GM21360 (cell line): Measurements from ENCODE around the gene CDX1.

Source experiments
- ATAC-seq: cut with Tn5 transposase; IDR thresholded peaks from one replicate; pipeline ENCODE4 v1.9.1; 2021; ENCODE audit warnings: mild to moderate bottlenecking, moderate library complexity; ENCODE audit not compliant: unreplicated experiment

Gene CDX1

DNA sequence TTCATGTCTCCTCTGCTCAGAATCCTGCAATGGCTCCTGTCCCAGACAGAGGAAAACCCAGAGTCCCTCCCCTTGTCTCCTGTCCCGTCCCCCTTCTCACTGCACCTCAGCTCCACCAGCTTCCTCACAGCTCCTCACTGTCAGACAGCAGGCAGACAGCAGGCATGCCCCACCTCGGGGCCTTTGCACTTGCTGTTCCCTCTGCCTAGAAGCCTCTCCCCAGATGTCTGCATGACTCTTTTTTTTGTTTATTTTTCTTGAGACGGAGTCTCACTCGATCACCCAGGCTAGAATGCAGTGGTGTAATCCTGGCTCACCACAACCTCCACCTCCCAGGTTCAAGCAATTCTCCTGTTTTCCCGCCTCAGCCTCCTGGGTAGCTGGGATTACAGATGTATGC, 14.4 kb downstream of the CDX1 start:
- ATAC-seq, result no peak

DNA sequence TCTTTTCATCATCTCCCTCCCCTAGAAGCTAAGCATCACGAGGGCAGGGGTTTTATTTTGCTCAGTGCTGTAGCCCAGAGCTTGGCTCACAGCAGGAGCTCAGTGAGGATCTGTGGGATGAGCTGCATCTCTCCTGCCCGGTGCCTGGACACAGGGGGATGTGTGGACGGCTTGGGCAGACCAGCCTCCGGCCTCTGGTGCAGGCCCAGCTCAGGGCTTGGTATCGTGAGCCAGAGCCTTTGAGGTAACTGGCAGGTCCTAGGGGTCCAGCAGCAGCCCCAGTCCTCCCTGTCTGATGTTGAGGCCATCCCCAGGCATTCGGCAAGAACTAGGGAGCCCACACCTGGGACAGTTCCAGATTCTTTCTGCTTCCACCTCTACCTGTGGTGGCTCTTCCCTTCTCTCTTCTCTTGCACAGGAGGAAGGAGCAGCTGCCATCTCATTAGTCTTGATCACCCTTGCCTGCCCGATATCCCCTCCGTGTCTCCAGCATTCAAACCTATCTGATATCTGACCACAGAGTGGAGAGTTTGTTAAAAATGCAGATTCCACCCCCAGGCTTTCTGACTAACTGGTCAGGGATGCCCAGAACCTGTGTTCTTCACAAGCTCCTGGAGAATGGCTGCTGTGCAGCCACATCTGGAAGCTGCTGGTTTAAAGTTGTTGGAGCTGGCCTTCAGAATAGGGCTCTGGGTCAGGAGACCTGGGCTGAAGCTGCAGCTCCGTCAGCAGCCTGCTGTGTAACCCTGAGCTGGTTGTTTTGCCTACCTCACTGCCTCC, 15.4 kb downstream of the CDX1 start:
- ATAC-seq, result no peak

DNA sequence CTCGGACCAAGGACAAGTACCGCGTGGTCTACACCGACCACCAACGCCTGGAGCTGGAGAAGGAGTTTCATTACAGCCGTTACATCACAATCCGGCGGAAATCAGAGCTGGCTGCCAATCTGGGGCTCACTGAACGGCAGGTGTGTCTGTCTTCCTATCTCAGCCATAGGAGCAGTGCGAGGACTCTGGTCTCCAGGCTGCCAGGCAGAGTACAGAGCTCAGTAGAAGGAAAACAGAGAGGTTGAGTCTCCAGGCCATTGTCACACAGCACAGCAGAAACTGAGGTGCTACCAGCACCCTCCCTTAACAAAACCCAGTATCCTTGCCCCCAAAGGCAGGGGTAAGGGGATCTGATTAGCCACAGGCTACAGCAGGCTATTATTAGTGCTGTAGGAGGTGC, 16.2 kb downstream of the CDX1 start:
- no peak for ATAC-seq

DNA sequence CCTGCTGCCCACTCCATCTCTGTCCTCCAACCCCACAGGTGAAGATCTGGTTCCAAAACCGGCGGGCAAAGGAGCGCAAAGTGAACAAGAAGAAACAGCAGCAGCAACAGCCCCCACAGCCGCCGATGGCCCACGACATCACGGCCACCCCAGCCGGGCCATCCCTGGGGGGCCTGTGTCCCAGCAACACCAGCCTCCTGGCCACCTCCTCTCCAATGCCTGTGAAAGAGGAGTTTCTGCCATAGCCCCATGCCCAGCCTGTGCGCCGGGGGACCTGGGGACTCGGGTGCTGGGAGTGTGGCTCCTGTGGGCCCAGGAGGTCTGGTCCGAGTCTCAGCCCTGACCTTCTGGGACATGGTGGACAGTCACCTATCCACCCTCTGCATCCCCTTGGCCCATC, 16.9 kb downstream of the CDX1 start:
- ATAC-seq, result no peak

DNA sequence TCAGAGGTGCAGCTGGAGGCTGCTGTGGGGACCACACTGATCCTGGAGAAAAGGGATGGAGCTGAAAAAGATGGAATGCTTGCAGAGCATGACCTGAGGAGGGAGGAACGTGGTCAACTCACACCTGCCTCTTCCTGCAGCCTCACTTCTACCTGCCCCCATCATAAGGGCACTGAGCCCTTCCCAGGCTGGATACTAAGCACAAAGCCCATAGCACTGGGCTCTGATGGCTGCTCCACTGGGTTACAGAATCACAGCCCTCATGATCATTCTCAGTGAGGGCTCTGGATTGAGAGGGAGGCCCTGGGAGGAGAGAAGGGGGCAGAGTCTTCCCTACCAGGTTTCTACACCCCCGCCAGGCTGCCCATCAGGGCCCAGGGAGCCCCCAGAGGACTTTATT, 17.4 kb downstream of the CDX1 start:
- no peak for ATAC-seq

DNA sequence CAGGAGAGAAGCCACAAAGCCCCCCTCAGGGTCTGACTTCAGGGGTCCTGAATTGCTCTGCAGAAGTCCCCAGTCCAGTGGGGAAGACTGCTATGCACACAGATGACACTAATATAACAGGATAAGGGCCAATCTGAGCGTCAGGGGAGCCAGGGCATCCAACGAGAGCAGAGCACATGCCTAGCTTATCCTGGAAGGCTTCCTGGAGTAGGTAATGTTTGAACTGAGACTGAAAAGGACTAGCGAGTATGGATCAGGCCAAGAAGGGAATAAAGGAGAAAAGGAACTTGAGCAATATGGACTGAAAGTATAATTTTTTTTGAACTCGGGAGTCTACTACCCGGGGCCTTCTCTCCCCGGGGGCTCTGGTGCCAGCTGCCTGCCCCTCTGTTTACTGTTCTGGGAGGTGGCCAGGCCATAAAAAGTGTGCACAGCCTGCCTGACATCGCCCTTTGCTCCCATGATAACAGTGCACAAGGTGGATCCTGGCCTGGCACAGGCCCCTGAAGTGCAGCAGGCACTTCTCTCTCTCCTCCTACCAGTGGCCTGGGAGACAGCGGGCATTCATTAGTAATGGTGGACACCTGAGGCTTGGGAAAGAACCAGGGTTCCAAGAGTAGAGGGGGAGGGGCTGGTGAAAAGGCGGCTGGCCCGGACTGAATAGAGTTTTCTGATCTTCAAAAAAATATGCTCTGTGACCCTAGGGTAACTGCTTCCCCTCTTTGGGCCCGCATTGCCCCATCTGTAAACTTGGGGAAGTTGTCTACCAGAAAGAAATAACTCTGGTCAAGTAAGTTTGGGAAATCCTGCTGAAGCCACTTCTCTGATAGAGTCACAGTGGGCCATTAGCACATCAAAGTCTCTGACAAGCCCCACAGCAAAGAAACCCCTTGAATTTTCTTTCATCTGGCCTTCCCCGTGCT, 18.7 kb downstream of the CDX1 start:
- ATAC-seq, result no peak

DNA sequence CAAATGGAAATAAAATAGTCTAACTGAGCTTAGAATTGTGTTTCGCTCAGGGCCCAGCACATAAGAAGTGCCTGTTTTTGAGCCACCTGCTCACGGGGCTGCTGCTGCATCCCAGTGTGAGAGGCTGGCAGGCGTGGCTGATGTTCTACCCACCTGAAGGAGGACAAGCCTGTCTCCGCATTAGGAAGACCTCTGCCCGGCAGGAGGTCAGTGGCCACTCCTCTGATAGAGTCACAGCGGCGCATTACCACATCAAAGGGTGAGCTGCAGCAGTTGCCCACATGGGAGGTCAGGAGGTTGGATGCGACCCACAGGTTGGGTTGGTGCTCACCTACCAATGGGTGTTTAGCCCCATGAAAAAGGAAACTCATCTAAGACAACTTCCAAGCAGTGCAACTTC, 19.6 kb downstream of the CDX1 start:
- no peak for ATAC-seq

DNA sequence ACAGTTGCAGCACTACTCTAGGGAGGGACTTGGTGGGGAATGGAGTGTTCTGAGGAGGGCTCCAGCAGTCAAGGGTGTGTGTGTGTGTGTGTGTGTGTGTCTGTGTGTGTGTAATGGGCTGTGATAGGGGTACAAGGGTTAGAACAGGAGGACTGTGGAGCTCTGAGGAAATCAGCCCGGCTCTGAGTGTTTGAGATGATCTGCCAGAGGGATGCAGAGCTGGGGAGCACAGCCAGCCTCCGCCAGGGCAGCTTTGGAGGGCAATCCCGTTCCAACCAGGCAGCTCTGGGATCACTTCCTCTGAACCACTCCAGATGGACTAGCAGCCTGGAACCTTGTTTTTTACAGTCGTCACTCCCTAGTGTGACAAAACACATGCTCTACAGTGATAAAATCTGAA, 20.3 kb downstream of the CDX1 start:
- no peak for ATAC-seq

DNA sequence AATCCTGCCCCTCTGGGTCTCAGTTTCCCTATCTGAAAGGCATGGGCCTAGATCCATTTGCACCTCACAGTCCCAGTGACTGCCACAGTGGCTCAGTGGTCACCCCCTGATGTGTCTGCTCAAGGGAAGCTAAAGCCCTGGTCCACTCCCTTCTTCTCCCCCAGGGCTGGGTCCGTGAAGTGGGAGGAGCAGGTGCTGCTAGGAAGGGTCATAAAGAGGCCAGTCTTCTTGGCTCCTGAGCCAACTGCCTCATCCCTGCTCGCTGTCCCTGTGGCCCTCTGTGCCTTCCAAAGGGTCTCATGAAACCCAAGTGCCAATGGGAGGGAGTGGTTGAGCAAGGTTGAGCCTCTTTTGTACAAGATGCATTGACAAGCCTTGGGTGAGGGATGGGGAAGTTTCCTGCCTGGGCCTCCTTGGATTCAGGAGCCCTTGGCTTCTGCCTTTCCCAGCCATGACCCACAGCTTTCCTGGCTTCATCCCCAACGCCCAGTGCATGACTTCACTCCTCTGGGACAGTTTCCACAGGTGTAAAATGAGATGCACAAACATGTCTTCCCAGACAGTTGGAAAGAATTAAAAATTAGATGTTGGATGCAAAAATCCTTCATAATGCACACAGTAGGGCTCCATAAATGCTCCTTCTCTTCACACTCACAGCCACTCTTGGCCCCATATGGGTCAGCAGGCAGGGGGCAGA, 21.7 kb downstream of the CDX1 start:
- no peak for ATAC-seq

DNA sequence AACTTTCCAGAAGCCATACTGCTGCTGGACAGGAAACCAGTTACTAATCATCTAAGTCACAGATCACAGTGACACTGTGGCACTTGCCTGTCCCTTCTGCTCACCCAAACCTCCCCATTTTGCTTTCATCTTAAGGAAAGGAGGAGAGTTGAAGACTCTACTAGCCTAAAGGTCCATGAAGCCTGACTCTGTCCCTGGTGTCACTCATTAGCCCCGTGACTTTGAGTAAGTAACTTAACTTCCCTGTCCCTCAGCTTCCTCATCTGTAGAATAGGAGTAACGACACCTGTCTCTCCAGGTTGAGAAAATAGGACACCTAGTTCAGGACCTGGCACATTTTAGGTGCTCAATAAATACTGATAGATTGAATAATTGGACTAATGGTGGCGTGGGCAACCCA, 22.7 kb downstream of the CDX1 start:
- ATAC-seq, result no peak

DNA sequence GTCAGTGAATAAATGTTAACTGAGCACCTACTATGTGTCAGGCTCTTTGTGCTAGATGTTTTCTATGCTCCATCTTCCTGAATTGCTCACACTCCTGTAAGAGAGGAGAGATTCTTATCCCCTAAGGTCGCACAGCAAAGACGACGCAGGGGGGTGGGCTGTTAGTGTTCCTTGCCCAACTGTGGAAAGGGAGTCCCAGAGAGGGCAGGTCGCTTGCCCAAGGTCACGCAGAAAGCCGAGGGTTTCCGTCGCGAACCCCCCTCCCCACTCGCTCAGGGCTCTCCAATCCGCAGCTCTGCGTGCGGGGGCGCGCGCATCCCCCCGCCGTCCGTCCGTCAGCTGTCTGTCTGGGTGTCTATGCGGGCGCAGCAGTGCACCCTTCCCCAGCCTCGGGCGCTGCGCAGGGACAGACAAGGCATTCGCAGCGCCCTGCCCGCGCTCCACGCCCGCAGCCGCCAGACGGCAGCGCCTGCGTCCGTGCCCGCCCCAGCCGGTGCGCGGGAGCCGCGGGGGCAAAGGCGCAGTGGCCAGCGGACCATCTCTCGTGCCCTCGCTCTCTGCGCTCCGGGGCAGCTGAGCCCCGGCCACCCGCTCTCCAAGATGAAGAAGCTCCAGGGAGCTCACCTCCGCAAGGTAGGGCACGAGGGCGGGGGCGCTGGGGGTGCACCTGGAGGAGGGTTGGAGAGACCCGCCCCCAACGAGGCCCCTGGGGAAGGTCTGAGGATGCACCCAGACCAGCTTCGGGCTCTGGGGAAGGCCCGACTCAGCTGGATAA, 23.3 kb downstream of the CDX1 start, which contains the start of gene SLC6A7:
Gene SLC6A7 (plus strand): TSS at position 335 of the 775 bp plus-strand sequence. CDS start 266 bp downstream, at position 601.
- no peak for ATAC-seq

DNA sequence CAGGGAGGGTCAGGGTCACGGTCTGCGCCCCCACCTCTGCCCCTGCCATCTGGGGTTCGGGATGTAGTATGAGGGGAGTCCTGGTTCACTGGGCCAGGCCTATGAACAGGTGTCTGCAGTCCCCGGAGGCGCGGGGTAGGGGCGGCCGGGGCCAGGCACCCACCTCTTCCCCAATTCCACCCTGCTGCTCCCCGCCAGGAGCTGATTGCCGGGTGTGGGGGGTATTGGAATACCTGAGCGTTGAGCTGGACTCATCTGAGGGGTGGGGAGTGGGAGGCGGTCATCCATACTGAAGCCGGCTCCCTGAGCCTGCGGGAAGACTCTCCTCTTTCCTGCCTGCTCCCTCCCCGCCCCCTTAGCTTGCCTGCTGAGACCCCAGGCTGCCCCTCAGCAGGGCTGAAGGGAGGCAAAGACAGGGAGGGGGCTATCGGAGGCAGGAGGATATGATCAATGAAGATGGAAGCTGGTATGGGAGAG, 24.0 kb downstream of the CDX1 start:
- ATAC-seq, result no peak

DNA sequence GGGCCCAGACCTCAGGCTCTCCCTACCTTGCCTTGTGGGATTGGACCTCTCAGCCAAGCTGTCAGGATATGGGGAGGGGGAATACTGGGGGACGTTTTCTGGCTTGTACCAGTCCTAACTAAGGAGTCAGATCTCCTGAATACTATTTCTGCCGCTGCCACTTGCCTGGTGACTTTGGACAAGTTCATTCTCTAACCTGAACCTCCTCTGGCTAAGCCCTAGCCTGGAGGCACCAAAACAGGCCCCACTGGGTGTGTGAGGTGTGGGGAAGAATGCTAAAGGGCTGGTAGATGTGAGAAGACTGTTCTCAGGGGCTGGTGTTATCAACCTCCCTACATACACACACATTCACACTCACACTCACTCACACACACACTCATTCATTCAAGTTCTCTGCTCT, 24.4 kb downstream of the CDX1 start:
- no peak for ATAC-seq

DNA sequence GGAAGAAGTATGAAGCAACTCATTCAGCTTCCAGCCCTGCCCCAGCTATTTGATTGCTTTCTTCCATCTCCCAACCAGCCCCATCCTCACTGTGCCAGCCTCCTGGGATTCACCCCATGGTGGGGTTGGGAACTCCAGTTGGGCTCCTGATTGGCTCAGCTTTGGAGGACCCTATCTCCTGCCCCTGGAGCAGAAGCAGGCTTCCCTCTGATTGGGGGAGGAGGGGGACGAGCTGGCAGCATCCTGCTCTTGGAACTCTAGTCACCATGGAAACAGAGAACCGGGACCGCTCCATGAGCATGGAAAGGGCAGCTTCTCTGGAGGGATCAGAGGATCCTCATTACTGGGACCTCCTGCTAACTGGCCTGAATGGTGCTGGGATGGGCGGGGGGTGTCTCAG, 25.9 kb downstream of the CDX1 start:
- no peak for ATAC-seq

DNA sequence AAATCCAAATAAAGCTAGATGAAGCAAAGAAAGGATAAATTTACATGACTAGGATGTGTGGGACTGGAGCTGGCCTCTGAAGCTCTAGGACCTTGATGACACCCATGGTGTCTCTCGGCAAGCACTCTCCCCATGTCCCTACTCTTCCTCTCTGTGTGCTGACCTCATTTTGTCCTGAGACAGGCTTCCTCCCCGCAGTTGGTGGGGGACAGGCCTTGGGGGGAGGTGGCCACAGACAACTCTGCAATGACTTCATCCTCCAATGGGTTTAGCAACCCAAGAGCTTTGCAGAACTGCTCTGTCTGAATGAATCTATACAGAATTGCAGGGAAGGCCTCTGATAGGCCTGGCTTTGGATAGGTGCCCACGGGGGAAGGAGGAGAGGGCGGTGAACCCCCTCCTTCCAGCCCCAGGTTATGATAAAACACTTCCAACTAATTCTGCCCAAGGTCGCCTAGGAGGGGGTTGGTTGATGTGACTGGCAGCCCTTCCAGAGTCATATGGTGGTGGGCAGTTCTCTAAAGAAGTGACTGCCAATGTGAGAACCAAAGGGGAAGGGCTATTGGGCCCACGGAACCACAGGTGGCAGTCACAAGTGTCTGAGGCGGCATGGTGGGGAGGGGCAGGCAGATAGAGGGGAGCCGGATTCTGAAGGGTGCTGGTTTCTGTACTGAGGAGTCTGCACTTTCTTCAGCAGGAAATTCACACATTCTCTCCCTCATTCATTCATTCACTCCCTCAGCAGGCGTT, 29.3 kb downstream of the CDX1 start:
- no peak for ATAC-seq

DNA sequence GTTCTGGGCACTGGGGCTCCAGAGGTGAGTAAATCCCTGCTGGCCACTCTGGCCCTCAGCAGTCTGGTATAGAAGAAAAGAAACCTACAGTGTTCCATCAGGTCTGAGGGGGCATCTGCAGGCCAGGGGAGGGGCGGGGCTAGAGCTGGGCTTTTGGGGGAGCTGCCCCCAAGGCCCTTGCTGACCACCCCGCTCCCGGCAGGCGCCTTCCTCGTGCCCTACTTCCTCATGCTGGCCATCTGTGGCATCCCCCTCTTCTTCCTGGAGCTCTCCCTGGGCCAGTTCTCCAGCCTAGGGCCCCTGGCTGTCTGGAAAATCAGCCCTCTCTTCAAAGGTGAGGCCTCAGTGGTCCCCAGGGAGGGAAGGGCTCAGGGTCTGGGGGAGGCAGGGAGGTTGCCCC, 29.9 kb downstream of the CDX1 start:
- ATAC-seq, result no peak

DNA sequence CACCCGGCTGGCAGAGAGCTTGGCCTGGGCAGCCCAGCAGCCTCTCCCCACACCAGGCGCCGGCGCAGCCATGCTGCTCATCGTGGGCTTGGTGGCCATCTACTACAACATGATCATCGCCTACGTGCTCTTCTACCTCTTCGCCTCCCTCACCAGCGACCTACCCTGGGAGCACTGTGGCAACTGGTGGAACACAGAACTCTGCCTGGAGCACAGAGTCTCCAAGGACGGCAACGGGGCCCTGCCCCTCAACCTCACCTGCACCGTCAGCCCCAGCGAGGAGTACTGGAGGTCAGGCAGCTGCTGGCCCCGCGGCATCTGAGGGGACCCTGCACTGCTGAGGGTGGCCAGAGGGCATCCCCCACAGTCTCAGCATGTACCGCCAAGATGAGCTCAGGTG, 30.4 kb downstream of the CDX1 start:
- no peak for ATAC-seq

DNA sequence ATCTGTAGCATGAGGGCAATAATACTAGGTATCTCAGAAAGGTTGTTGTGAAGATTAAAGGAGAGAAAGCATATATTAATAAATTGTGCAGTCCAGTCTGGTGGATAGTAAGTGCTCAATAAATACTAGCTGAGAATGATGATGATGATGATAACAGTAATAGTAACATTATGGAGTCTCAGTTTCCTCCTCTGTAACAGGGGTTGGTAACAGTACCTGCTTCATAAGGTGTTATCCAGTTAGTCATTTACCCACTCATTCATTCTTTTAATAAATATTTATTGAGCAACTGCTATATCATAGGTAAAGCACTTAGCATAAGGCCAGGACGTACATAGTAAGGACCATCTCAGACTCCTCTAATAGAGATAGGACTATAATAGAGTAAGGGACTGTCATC, 30.9 kb downstream of the CDX1 start:
- ATAC-seq, result no peak

DNA sequence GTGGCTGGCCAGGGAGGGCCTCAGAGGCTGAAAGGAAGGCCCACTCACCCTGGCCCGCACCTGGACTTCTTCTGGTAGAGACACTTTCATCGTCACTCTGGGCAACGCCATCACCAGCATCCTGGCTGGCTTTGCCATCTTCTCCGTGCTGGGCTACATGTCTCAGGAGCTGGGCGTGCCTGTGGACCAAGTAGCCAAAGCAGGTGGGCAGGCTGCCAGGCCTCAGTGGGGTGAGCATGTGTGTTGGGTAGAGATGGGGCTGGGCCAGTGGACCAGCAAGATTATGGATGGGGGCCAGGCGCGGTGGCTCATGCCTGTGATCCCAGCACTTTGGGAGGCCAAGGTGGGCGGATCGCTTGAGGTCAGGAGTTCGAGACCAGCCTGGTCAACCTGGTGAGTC, 35.9 kb downstream of the CDX1 start:
- no peak for ATAC-seq
